Breast epithelium (tissue), 3 donors: ENCODE results near the gene EVA1A.

ENCODE experiments used
- POLR2A ChIP-seq: fragments of 450-650 bp; IDR thresholded peaks from one replicate; pipeline ENCODE4 v1.6.1; 2016; ENCODE audit warnings: antibody characterized with exemption, mild to moderate bottlenecking, moderate library complexity
- POLR2AphosphoS5 ChIP-seq, 3 donors: sonication (generic); formaldehyde crosslinking; IDR thresholded peaks; one replicate each; pipeline ENCODE4 v1.6.1; 2017; ENCODE audit warnings: antibody characterized with exemption in 3 of 3
- TF ChIP-seq, protein P1 (sequence below), 3 donors: fragments of 450-650 bp; IDR thresholded peaks; one replicate each; pipeline ENCODE4 v1.5.1; 2016 to 2017; ENCODE audit warnings: antibody characterized with exemption in 3 of 3, mild to moderate bottlenecking in 3 of 3, moderate library complexity in 3 of 3

GRCh38 chr2:75608684-75609333 lies 48.1 kb upstream of the EVA1A start:
- TF ChIP-seq, protein P1, sequence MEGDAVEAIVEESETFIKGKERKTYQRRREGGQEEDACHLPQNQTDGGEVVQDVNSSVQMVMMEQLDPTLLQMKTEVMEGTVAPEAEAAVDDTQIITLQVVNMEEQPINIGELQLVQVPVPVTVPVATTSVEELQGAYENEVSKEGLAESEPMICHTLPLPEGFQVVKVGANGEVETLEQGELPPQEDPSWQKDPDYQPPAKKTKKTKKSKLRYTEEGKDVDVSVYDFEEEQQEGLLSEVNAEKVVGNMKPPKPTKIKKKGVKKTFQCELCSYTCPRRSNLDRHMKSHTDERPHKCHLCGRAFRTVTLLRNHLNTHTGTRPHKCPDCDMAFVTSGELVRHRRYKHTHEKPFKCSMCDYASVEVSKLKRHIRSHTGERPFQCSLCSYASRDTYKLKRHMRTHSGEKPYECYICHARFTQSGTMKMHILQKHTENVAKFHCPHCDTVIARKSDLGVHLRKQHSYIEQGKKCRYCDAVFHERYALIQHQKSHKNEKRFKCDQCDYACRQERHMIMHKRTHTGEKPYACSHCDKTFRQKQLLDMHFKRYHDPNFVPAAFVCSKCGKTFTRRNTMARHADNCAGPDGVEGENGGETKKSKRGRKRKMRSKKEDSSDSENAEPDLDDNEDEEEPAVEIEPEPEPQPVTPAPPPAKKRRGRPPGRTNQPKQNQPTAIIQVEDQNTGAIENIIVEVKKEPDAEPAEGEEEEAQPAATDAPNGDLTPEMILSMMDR (IDR thresholded peaks at IDR 0.05), result peak; percentile 76 to 90 (median 81)
- TF ChIP-seq POLR2AphosphoS5 (IDR thresholded peaks at IDR 0.05), result no peak
- TF ChIP-seq POLR2A, result no peak
